HG02763 (cell line): ENCODE measurements around the gene SLX4IP.
"Not testable (repeated sequence)": the region's sequence is repeated elsewhere in the genome, so short reads cannot be mapped to it uniquely, and the experiment has no call there.

Experiments
- ATAC-seq: cut with Tn5 transposase; IDR thresholded peaks from one replicate; pipeline ENCODE4 v1.9.1; 2021; ENCODE audit warnings: mild to moderate bottlenecking, moderate library complexity; ENCODE audit not compliant: unreplicated experiment

Gene SLX4IP

DNA sequence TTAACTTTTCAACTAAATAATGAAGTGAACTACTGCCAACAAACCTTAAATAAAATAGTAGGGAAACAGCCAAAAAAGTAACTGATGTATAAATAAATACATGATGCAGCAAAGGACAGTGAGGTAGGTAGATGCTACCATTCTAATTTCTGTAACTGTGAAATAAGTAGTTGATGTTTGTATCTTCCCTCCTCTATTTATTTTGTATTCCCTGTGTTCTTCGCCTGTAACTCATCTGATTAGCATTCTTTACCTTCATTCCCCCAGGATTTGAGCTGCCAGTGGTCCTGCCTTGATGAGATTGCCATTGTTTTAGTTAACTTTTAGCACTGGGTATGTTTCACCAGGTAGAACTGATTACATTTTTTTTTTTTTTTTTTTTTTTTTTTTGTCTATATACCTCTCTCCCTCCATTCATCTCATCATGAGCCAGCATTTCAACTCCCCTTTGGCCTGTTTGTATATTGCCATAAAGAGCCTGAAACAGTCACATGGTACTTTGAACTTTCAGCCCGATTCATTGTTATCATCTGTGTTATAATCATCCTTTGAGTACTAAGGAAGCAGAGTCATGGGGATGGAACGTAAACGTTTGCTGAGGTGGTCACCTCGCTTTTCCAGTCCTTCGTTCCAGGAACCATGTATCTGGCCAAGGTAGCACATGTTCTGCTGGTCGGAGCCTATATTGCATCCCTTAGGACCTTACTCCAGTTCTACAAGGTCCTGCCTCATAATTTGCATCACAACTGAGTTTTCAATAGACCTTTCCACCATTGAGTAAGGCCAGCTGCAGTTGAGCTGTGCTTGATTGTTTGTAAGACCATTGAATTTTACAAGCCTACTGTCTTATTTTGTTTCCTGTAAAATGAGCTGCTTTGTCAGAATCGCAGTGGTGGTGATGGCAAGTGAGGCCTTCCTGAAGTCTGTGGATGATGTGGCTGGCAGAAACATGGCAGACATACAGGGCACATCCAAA, 131.1 kb downstream of the SLX4IP start:
- ATAC-seq, result no peak

DNA sequence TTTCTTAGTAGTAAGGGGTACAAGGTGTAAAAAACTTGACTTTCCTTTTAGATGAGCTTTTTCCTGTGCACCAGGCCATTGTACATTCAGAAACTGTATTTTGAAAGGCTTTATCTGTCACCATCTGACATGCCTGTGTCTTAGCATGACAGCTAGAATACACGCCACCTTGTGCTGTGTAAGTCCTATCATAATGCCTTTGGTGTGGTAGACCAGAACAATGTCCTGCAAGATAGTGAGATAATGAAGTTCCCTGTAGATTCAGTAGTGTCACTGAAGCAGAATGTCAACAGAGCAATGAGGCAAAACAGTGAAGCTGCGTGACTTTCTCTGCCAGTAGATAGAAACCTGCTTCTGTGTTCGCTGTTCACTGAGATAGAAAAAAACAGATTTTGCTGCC, 132.9 kb downstream of the SLX4IP start:
- no peak for ATAC-seq

DNA sequence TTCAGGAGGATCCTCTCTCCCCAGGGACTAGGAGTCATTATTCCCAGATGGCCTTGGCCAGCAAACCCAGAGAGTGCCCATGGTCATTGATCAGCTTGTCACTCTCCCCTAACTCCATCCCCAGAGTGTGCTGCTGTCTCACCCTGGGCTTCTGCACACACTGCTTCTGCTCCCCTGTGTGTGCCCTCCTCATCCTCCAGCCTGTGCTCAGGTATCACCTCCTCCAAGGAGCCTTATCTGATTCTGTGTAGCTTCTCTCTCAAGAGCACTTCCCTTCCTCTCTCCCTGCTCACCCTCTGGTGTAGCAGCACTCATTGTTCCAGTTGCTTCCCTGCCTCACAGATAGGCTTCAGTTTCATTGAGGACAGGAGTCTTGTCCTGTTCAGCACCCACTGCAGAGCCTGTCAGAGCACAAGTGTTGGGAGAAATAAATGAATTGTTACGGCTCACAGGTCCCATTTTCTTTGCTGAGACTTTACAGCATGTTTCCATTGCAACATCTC, 136.3 kb downstream of the SLX4IP start:
- ATAC-seq, result no peak

DNA sequence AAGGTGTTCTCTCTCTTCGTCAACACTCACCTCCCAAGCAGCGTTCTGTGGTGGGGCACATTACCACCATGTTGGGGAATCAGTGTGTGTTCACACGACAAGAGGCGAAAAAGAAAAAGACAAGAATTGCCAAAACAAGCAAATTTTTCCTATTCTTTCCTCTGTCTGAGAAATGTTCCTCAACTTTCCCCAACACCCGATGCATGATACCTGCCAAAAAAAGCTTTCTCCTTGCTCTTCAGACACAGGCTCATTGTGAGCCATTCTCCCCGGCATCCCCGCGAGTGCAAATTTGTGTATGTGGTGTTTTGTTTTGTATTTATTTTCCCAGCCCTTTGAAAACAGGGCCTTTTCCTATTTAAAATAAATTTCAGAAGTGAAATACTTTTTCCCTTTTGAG, 137.7 kb downstream of the SLX4IP start:
- ATAC-seq, result no peak

- no peak for ATAC-seq
Measured at GRCh38 chr20:10573273-10573950, 138.3 kb downstream of the SLX4IP start.

- no peak for ATAC-seq
Measured at GRCh38 chr20:10573951-10574339, 138.8 kb downstream of the SLX4IP start.

GRCh38 chr20:10576411-10577090, 141.4 kb downstream of the SLX4IP start:
- no peak for ATAC-seq

- no peak for ATAC-seq
Measured at GRCh38 chr20:10577648-10578047, 142.5 kb downstream of the SLX4IP start.

DNA sequence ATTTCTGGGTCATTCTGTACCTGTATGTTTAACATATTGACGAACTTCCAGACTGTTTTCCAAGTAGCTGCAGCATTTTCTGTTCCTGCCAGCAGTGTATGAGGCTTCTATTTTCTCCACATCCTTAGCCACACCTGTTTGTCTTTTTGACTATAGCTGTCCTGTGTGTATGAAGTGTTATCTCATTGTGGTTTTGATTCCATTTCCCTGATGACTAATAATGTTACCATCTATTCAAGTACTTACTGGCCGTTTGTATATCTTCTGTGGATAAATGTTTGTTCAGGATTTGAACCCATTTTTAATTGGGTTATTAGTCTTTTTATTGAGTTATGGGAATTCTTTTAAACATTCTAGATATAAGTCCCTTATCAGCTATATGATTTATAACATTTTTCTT, 143.5 kb downstream of the SLX4IP start:
- no peak for ATAC-seq

- no peak for ATAC-seq
Measured at GRCh38 chr20:10579942-10580341, 144.8 kb downstream of the SLX4IP start.

DNA sequence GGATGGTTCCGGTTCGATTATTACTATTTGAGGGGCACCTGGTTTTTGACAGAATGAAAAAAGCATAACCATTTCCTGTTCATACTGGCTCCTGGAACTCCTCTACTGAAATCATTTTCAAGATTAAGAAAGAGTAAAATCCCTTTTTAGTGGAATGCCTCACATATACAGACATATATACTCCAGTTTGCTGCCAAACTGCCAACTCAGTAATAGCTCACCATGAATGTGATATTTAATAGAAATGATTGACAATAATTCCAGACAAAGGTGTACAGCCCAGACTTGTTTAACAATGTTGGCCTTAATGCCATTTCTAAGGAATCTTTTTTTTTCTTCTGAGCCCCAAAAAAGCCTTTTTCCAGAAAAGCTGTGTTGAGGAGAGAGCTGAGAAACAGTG, 145.6 kb downstream of the SLX4IP start:
- no peak for ATAC-seq

DNA sequence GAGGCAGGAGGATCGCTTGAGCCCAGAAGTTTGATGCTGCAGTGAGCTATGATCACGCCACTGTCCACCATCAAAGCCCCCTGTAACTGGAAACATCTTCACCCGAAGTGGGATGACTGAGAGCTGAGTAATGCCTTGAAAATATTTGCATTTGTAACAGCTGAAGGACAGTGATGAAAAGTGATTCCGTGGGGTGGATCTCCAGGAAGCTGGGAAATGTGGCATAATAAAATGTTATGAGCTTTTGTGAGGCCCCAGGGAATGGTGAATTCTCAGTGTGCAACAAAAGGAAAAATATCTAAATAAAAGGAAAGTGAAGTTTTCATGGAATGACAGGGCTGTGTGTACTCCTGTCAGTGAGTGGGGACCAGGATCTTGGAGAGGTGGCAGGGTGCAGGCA, 146.7 kb downstream of the SLX4IP start:
- ATAC-seq, result no peak

DNA sequence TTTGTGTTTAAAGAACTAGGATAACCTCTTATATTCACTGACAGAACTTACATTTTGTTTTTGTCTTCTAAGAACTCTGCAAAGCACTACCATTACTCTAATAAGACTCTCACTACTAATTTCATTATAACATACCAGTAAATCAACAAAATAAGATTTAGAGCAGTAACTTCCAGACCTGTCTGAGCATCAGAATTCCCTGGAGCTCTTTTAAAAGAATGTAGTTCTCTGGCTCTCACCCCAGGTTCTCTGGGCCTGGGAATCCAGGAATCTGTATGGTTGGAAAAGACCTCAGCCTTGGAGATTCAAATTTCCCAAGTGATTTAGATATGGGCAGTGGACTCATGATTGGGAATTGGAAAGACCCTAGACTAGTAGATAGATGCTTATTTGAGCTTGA, 149.3 kb downstream of the SLX4IP start:
- ATAC-seq, result no peak

- no peak for ATAC-seq
Measured at GRCh38 chr20:10585308-10585707, 150.2 kb downstream of the SLX4IP start.

DNA sequence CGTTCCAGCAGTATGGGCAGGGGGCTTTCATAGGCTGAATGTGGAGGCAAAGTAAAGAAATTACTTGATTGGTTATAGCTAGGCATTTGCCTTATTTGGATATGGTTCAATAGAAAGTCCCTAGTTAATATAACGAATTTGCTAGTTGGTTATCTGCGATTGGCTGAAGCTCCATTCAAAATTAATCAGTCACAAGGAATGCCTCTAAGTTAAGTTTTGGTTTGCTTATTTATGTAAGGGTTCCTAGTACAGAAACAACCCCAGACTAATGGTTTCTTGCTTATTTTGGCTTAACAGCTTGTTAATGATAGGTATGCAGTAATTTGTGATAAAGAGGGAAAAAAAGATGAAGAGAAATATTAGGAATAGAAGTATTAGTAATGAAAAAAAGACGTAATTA, 151.2 kb downstream of the SLX4IP start:
- no peak for ATAC-seq

- ATAC-seq, result not testable (repeated sequence)
Measured at GRCh38 chr20:10590446-10590845, 155.3 kb downstream of the SLX4IP start.

- ATAC-seq, result no peak
Measured at GRCh38 chr20:10590950-10591671, 156.0 kb downstream of the SLX4IP start.

GRCh38 chr20:10591946-10592521, 156.9 kb downstream of the SLX4IP start:
- ATAC-seq, result no peak

- no peak for ATAC-seq
Measured at GRCh38 chr20:10594296-10594868, 159.3 kb downstream of the SLX4IP start.

DNA sequence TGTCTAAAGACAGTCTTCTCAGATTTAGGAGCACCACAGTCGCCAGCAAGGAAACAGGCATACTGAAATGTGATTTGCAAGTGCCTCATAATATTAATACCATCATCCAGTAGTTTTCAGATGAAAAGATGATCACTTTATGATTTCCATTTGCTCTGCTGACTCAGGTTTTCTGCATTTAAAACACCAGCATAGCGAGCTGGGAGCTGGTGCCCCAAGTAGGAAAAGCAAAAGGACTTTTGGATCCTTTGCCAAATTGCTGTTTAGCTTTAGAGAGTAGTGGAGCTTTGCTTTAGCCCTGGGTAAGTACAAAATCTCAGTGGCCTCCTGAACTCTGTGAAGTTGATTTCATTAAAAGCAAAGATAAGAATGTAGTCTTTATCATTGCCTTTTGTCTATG, 160.2 kb downstream of the SLX4IP start:
- ATAC-seq, result no peak
